Sigmoid colon (tissue), 4 donors: ENCODE data around the gene SLC8A2.

Experiments
- POLR2AphosphoS5 ChIP-seq, 4 donors: sonication (generic); formaldehyde crosslinking; IDR thresholded peaks; one replicate each; pipeline ENCODE4 v1.6.1; 2017; ENCODE audit warnings: antibody characterized with exemption in 4 of 4
- TF ChIP-seq, protein P1 (sequence below), 4 experiments: fragments of 450-650 bp in 3 of 4; fragments of 200-600 bp in 1 of 4; IDR thresholded peaks; one replicate each; pipeline ENCODE4 v1.5.1; 2016 to 2019; ENCODE audit warnings: antibody characterized with exemption in 4 of 4, mild to moderate bottlenecking in 3 of 4, moderate library complexity in 2 of 4

DNA sequence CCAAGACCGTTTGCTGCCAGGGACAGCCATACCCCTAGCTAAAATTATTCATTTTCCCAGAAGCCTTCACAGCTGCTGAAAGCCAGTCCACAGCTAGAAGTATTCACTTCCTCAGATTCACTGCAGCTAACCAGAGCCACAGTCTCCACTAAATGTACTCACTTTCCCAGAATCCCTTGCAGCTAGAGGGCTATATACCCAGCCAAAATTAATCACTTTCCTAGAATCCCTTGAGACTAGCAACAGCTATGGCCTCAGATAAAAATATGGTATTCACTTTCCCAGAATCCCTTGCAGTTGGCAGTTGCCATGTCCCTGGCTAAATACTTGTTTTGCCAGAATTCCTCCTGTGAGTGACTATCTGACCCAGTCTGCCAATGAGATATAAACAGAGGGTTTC is 38.6 kb downstream of the SLC8A2 start:
- TF ChIP-seq, protein P1, sequence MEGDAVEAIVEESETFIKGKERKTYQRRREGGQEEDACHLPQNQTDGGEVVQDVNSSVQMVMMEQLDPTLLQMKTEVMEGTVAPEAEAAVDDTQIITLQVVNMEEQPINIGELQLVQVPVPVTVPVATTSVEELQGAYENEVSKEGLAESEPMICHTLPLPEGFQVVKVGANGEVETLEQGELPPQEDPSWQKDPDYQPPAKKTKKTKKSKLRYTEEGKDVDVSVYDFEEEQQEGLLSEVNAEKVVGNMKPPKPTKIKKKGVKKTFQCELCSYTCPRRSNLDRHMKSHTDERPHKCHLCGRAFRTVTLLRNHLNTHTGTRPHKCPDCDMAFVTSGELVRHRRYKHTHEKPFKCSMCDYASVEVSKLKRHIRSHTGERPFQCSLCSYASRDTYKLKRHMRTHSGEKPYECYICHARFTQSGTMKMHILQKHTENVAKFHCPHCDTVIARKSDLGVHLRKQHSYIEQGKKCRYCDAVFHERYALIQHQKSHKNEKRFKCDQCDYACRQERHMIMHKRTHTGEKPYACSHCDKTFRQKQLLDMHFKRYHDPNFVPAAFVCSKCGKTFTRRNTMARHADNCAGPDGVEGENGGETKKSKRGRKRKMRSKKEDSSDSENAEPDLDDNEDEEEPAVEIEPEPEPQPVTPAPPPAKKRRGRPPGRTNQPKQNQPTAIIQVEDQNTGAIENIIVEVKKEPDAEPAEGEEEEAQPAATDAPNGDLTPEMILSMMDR (IDR thresholded peaks at IDR 0.05), result no peak
- no peak for TF ChIP-seq POLR2AphosphoS5 (IDR thresholded peaks at IDR 0.05)
